HG02588 (cell line): ENCODE measurements around the gene NGDN.

Experiments used
- ATAC-seq: cut with Tn5 transposase; IDR thresholded peaks from one replicate; pipeline ENCODE4 v1.9.1; 2021; ENCODE audit warnings: mild to moderate bottlenecking, moderate library complexity; ENCODE audit not compliant: unreplicated experiment

Gene NGDN

GRCh38 chr14:23520899-23521533, 51.5 kb downstream of the NGDN start:
- no peak for ATAC-seq

GRCh38 chr14:23521785-23522640, 52.5 kb downstream of the NGDN start:
- no peak for ATAC-seq

- ATAC-seq: no peak
Observed at GRCh38 chr14:23522643-23523198, 53.2 kb downstream of the NGDN start.

- ATAC-seq: no peak
Observed at GRCh38 chr14:23523229-23524016, 53.9 kb downstream of the NGDN start.

GRCh38 chr14:23524954-23525353, 55.5 kb downstream of the NGDN start:
- no peak for ATAC-seq

GRCh38 chr14:23525611-23526010, 56.1 kb downstream of the NGDN start:
- ATAC-seq: no peak
